Measurements from ENCODE around the gene CAMKK1.

- TF ChIP-seq GABPB1 (CRISPR knock-in tag; IDR thresholded peaks at IDR 0.05) = no peak
- TF ChIP-seq CREB1 (CRISPR knock-in tag; IDR thresholded peaks at IDR 0.05) = no peak
- TF ChIP-seq, protein P1, sequence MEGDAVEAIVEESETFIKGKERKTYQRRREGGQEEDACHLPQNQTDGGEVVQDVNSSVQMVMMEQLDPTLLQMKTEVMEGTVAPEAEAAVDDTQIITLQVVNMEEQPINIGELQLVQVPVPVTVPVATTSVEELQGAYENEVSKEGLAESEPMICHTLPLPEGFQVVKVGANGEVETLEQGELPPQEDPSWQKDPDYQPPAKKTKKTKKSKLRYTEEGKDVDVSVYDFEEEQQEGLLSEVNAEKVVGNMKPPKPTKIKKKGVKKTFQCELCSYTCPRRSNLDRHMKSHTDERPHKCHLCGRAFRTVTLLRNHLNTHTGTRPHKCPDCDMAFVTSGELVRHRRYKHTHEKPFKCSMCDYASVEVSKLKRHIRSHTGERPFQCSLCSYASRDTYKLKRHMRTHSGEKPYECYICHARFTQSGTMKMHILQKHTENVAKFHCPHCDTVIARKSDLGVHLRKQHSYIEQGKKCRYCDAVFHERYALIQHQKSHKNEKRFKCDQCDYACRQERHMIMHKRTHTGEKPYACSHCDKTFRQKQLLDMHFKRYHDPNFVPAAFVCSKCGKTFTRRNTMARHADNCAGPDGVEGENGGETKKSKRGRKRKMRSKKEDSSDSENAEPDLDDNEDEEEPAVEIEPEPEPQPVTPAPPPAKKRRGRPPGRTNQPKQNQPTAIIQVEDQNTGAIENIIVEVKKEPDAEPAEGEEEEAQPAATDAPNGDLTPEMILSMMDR (IDR thresholded peaks at IDR 0.05) = no peak
- TF ChIP-seq ZNF121 (CRISPR knock-in tag; IDR thresholded peaks at IDR 0.05) = no peak
- no peak for TF ChIP-seq E2F4 (CRISPR knock-in tag; IDR thresholded peaks at IDR 0.05; ENCODE audit: borderline replicate concordance, low read depth)
- TF ChIP-seq JAZF1 (CRISPR knock-in tag; IDR thresholded peaks at IDR 0.05) = no peak
- no peak for TF ChIP-seq FOXJ3 (CRISPR knock-in tag; IDR thresholded peaks at IDR 0.05; ENCODE audit: borderline replicate concordance)
- TF ChIP-seq, protein P2, sequence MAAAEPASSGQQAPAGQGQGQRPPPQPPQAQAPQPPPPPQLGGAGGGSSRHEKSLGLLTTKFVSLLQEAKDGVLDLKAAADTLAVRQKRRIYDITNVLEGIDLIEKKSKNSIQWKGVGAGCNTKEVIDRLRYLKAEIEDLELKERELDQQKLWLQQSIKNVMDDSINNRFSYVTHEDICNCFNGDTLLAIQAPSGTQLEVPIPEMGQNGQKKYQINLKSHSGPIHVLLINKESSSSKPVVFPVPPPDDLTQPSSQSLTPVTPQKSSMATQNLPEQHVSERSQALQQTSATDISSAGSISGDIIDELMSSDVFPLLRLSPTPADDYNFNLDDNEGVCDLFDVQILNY (CRISPR knock-in tag; IDR thresholded peaks at IDR 0.05) = no peak
- no peak for TF ChIP-seq ZMAT4 (CRISPR knock-in tag; IDR thresholded peaks at IDR 0.05)
- TF ChIP-seq JUN (CRISPR knock-in tag; IDR thresholded peaks at IDR 0.05) = no peak
- no peak for TF ChIP-seq ZBTB21 (CRISPR knock-in tag; IDR thresholded peaks at IDR 0.05; ENCODE audit: borderline replicate concordance)
- no peak for TF ChIP-seq ZNF317 (CRISPR knock-in tag; IDR thresholded peaks at IDR 0.05; ENCODE audit: borderline replicate concordance, low read depth)
These were observed 29.9 kb upstream of the CAMKK1 start for GRCh38 chr17:3922765-3923164.
